ENCODE results near the gene PCGF1. TPM values are rescaled to one million over a fixed set of nuclear protein-coding genes. Genes with fewer than 3 reads are reported as not detected.

Gene PCGF1
- total and polyA plus RNA-seq, 9 of the 15 experiments (the other 6 are each of a cell fraction or from before 2014, with no cell fraction given), result 20.3 to 45.7 (median 29.3) TPM

GRCh38 chr2:74551942-74552913 is 44.7 kb upstream of the PCGF1 start:
- Histone ChIP-seq H3K36me3 (ENCODE audit: control insufficient read depth, insufficient read depth, low read length) (peaks cover 13% of the 10 kb centered on the region; the same call in 1 of the 3 replicates), H3K4me2 (ENCODE audit: insufficient read depth, low read length) (no peak overlapping the region), H4K20me1 (replicated peaks; ENCODE audit: control insufficient read depth, insufficient read depth, low read length) (no peaks in the 10 kb centered on the region), H3K79me2 (ENCODE audit: control insufficient read depth, insufficient read depth, low read length) (peaks cover 16% of the 10 kb centered on the region; the same call in 2 of the 3 replicates), H3K4me1 (replicated peaks in 1 of 2; ENCODE audit: control insufficient read depth in 2 of 2, insufficient read depth in 2 of 2, low read length in 2 of 2) (peaks cover 25 to 66% of the 10 kb centered on the region in 2 experiments), H3K9me1 (ENCODE audit: control insufficient read depth, insufficient read depth, low read length) (no peaks in the 10 kb centered on the region), H3K27ac (ENCODE audit: extremely low read depth, low read depth, low read length) (no peak overlapping the region), H2AFZ (ENCODE audit: low read depth, low read length) (peak overlapping the region; percentile 49), H3K4me3 (no peak overlapping the region), H3K27me3 (ENCODE audit: control insufficient read depth in 2 of 2, insufficient read depth in 2 of 2, low read length in 2 of 2) (no peaks in the 10 kb centered on the region), H3K9me3 (replicated peaks; ENCODE audit: control insufficient read depth, insufficient read depth, low read depth, low read length) (no peaks in the 10 kb centered on the region), H3K9ac (ENCODE audit: insufficient read depth in 1 of 2, low read depth in 2 of 2, low read length in 2 of 2) (peak overlapping the region; percentile 3 to 76; a peak in 3 of 4 replicates)
- BruUV-seq (replicated peaks), result no TSS peak
- ATAC-seq, result no peak
- peak; percentile 60 for FAIRE-seq
- intact Hi-C loops (cut with micrococcal nuclease) (no loop called here), in situ Hi-C loops (cut with MboI) (no loop called here)
- no peak for DNase-seq (ENCODE audit: extremely low read depth in 1 of 4, low spot score in 3 of 4)
- ChIA-PET POLR2A (interaction anchor here (0.5 to 1.3 kb wide), 2 partner anchors 25 to 148 kb away, joined by 3 to 4 read pairs; no protein-coding TSS in a partner anchor), CTCF (ENCODE audit: low intra/inter-chr PET ratio) (no interaction called here)
- WGBS (ENCODE audit: insufficient coverage, low coverage, missing lambda C conversion rate), result 73% methylated on average over 16 of the region's 21 CpGs
- TF ChIP-seq SRSF9 (IDR thresholded peaks at IDR 0.05; ENCODE audit: borderline replicate concordance, low read depth, low read length), result no peak
- no peak for TF ChIP-seq FOXA1 (IDR thresholded peaks at IDR 0.05; ENCODE audit: borderline replicate concordance)
- TF ChIP-seq STAT5A (IDR thresholded peaks at IDR 0.05; ENCODE audit: borderline replicate concordance, low read length), result no peak
- no peak for TF ChIP-seq TCF15 (CRISPR knock-in tag; IDR thresholded peaks at IDR 0.05)
- no peak for TF ChIP-seq L3MBTL2 (IDR thresholded peaks at IDR 0.05)
- TF ChIP-seq ZNF586 (CRISPR knock-in tag; conservative IDR thresholded peaks at IDR 0.05), result no peak
- no peak for TF ChIP-seq POLR2H (tag; IDR thresholded peaks at IDR 0.05; ENCODE audit: low read depth)
- TF ChIP-seq SMARCE1 (IDR thresholded peaks at IDR 0.05), result 0 out of 2 replicates have a peak, but pooled peaks have one; percentile 13
- TF ChIP-seq BDP1 (IDR thresholded peaks at IDR 0.05; ENCODE audit: insufficient read depth, insufficient read length), result no peak
- TF ChIP-seq THAP7 (CRISPR knock-in tag; IDR thresholded peaks at IDR 0.05), result no peak
- TF ChIP-seq ZBTB7A (IDR thresholded peaks at IDR 0.05; ENCODE audit: borderline replicate concordance, control insufficient read depth, low read depth, low read length), result no peak
- TF ChIP-seq ZFP36 (IDR thresholded peaks at IDR 0.05; ENCODE audit: low read depth, low read length, partially characterized antibody), result peak; percentile 60
- no peak for TF ChIP-seq EP400 (IDR thresholded peaks at IDR 0.05)
- TF ChIP-seq GABPB1 (CRISPR knock-in tag; IDR thresholded peaks at IDR 0.05), result no peak
- TF ChIP-seq SRSF3 (IDR thresholded peaks at IDR 0.05; ENCODE audit: insufficient read depth, low read length), result no peak
- TF ChIP-seq RBM25 (IDR thresholded peaks at IDR 0.05; ENCODE audit: low read depth, low read length, severe bottlenecking), result peak; percentile 49
- no peak for TF ChIP-seq WHSC1 (IDR thresholded peaks at IDR 0.05; ENCODE audit: low read length)
- TF ChIP-seq ZMIZ1 (IDR thresholded peaks at IDR 0.05; ENCODE audit: low read depth in 2 of 2, low read length in 2 of 2), result no peak

Data from K562 (cell line).